HEK293 (cell line): Measurements from ENCODE around the gene MIS12.
A peak's percentile ranks its signal among the peaks of the same experiment; 100 is the strongest.

Experiments used
- CTCF ChIA-PET: fragments of 350-600 bp; formaldehyde crosslinking; extraction: SDS; loops from one replicate; lab custom pipeline; 2021; ENCODE audit warnings: antibody characterized with exemption; lab: Yijun Ruan, JAX
- POLR2A ChIA-PET: fragments of 300-600 bp; formaldehyde crosslinking; extraction: SDS; loops from one replicate; lab custom pipeline; 2020; ENCODE audit warnings: antibody characterized with exemption, inconsistent platforms; lab: Yijun Ruan, JAX
- H3K27ac ChIP-seq: fragments of 200-500 bp; sonication (Bioruptor generic); 2 replicates; pipeline ENCODE4 v1.5.1; 2014; ENCODE audit warnings: low read depth, low read length, control low read depth, inconsistent platforms; ENCODE audit errors: extremely low read depth
- H3K36me3 ChIP-seq, 2 experiments: fragments of 200-500 bp in 1 of 2; sonication (Bioruptor generic) in 1 of 2; 1 replicate in 1 of 2; 2 replicates in 1 of 2; pipeline ENCODE4 v1.5.1; 2014 to 2017; ENCODE audit warnings: inconsistent platforms in 2 of 2, low read length in 2 of 2; ENCODE audit not compliant: control insufficient read depth in 2 of 2, insufficient read depth in 1 of 2
- H3K4me1 ChIP-seq: fragments of 200-500 bp; sonication (Bioruptor generic); 2 replicates; pipeline ENCODE4 v1.5.1; 2014; ENCODE audit warnings: mild to moderate bottlenecking, low read length, inconsistent platforms; ENCODE audit not compliant: control insufficient read depth, insufficient read depth
- H3K4me3 ChIP-seq: 2 replicates; pipeline ENCODE4 v1.5.1; 2011; ENCODE audit warnings: low read depth, mild to moderate bottlenecking, control low read depth, low read length, moderate library complexity
- H3K9me3 ChIP-seq: fragments of 200-500 bp; sonication (Bioruptor generic); 2 replicates; pipeline ENCODE4 v1.5.1; 2014; ENCODE audit warnings: low read depth, low read length, inconsistent platforms; ENCODE audit not compliant: control insufficient read depth, insufficient read depth
- GLI4 ChIP-seq: fragments of 450-650 bp; formaldehyde crosslinking; IDR thresholded peaks from 2 replicates; pipeline ENCODE4 v1.5.1; 2016; ENCODE audit warnings: missing biosample characterization, missing genetic modification characterization
- GLIS2 ChIP-seq: fragments of 450-650 bp; formaldehyde crosslinking; IDR thresholded peaks from 2 replicates; pipeline ENCODE4 v1.5.1; 2016; ENCODE audit warnings: missing biosample characterization, missing genetic modification characterization
- HOXD13 ChIP-seq: sonication (generic); formaldehyde crosslinking; IDR thresholded peaks from 2 replicates; pipeline ENCODE4 v1.8.0; 2022; ENCODE audit warnings: missing genetic modification reagents, borderline replicate concordance
- IKZF3 ChIP-seq: fragments of 450-650 bp; IDR thresholded peaks from 2 replicates; pipeline ENCODE4 v1.5.0; 2018; ENCODE audit warnings: missing biosample characterization, mild to moderate bottlenecking, missing genetic modification characterization, moderate library complexity
- OSR2 ChIP-seq: fragments of 450-650 bp; formaldehyde crosslinking; IDR thresholded peaks from 2 replicates; pipeline ENCODE4 v1.5.1; 2016; ENCODE audit warnings: missing biosample characterization, missing genetic modification characterization
- OVOL3 ChIP-seq: fragments of 450-650 bp; formaldehyde crosslinking; IDR thresholded peaks from 2 replicates; pipeline ENCODE4 v1.5.1; 2016; ENCODE audit warnings: missing biosample characterization, missing genetic modification characterization
- RBAK ChIP-seq: fragments of 450-650 bp; formaldehyde crosslinking; IDR thresholded peaks from 2 replicates; pipeline ENCODE4 v1.5.1; 2016; ENCODE audit warnings: missing biosample characterization, missing genetic modification characterization
- TCF7L2 ChIP-seq: IDR thresholded peaks from 2 replicates; pipeline ENCODE4 v1.6.1; 2011; ENCODE audit warnings: low read depth, mild to moderate bottlenecking, inconsistent platforms, low read length, moderate library complexity, borderline replicate concordance
- WT1 ChIP-seq: fragments of 450-650 bp; formaldehyde crosslinking; IDR thresholded peaks from 2 replicates; pipeline ENCODE4 v1.5.1; 2016; ENCODE audit warnings: missing biosample characterization, missing genetic modification characterization
- ZEB2 ChIP-seq: fragments of 450-650 bp; formaldehyde crosslinking; IDR thresholded peaks from 2 replicates; pipeline ENCODE4 v1.5.1; 2016; ENCODE audit warnings: missing biosample characterization, missing genetic modification characterization
- ZFHX2 ChIP-seq: fragments of 450-650 bp; formaldehyde crosslinking; conservative IDR thresholded peaks from 2 replicates; pipeline ENCODE4 v1.5.1; 2016; ENCODE audit warnings: missing biosample characterization, missing genetic modification characterization
- ZIC2 ChIP-seq: fragments of 450-650 bp; formaldehyde crosslinking; IDR thresholded peaks from 2 replicates; pipeline ENCODE4 v1.5.1; 2016; ENCODE audit warnings: missing biosample characterization, missing genetic modification characterization
- ZNF146 ChIP-seq: fragments of 450-650 bp; formaldehyde crosslinking; IDR thresholded peaks from 2 replicates; pipeline ENCODE4 v1.5.1; 2016; ENCODE audit warnings: missing biosample characterization, missing genetic modification characterization
- ZNF157 ChIP-seq: fragments of 450-650 bp; formaldehyde crosslinking; IDR thresholded peaks from 2 replicates; pipeline ENCODE4 v1.5.1; 2016; ENCODE audit warnings: missing biosample characterization, missing genetic modification characterization
- ZNF19 ChIP-seq: fragments of 450-650 bp; formaldehyde crosslinking; IDR thresholded peaks from 2 replicates; pipeline ENCODE4; 2016; ENCODE audit warnings: missing biosample characterization, missing genetic modification characterization, low read depth
- ZNF24 ChIP-seq: fragments of 450-650 bp; formaldehyde crosslinking; IDR thresholded peaks from 2 replicates; pipeline ENCODE4 v1.5.1; 2016; ENCODE audit warnings: missing biosample characterization, missing genetic modification characterization
- ZNF350 ChIP-seq: fragments of 450-650 bp; formaldehyde crosslinking; IDR thresholded peaks from 2 replicates; pipeline ENCODE4 v1.5.0; 2017; ENCODE audit warnings: missing biosample characterization, mild to moderate bottlenecking, missing genetic modification characterization
- ZNF366 ChIP-seq: fragments of 450-650 bp; formaldehyde crosslinking; conservative IDR thresholded peaks from 2 replicates; pipeline ENCODE4 v1.5.1; 2016; ENCODE audit warnings: missing biosample characterization, missing genetic modification characterization
- ZNF394 ChIP-seq: fragments of 450-650 bp; formaldehyde crosslinking; IDR thresholded peaks from 2 replicates; pipeline ENCODE4 v1.5.1; 2016; ENCODE audit warnings: missing biosample characterization, missing genetic modification characterization, mild to moderate bottlenecking, moderate library complexity, borderline replicate concordance
- ZNF521 ChIP-seq: fragments of 450-650 bp; formaldehyde crosslinking; IDR thresholded peaks from 2 replicates; pipeline ENCODE4 v1.5.1; 2017; ENCODE audit warnings: missing biosample characterization, mild to moderate bottlenecking, missing genetic modification characterization
- ZNF558 ChIP-seq: fragments of 450-650 bp; formaldehyde crosslinking; IDR thresholded peaks from 2 replicates; pipeline ENCODE4 v1.5.1; 2016; ENCODE audit warnings: missing biosample characterization, missing genetic modification characterization
- ZNF585B ChIP-seq: fragments of 450-650 bp; formaldehyde crosslinking; IDR thresholded peaks from 2 replicates; pipeline ENCODE4 v1.5.1; 2016; ENCODE audit warnings: missing biosample characterization, missing genetic modification characterization
- ZNF654 ChIP-seq: fragments of 450-650 bp; formaldehyde crosslinking; IDR thresholded peaks from 2 replicates; pipeline ENCODE4 v1.5.1; 2016; ENCODE audit warnings: low read depth, missing biosample characterization, missing genetic modification characterization
- ZNF658 ChIP-seq: fragments of 450-650 bp; formaldehyde crosslinking; IDR thresholded peaks from 2 replicates; pipeline ENCODE4; 2016; ENCODE audit warnings: missing biosample characterization, missing genetic modification characterization
- ZNF776 ChIP-seq: fragments of 450-650 bp; formaldehyde crosslinking; IDR thresholded peaks from 2 replicates; pipeline ENCODE4 v1.5.0; 2017; ENCODE audit warnings: missing biosample characterization, missing genetic modification characterization, borderline replicate concordance
- ZNF791 ChIP-seq: fragments of 450-650 bp; formaldehyde crosslinking; IDR thresholded peaks from 2 replicates; pipeline ENCODE4 v1.5.1; 2016; ENCODE audit warnings: missing biosample characterization, missing genetic modification characterization
- ZXDB ChIP-seq: fragments of 450-650 bp; formaldehyde crosslinking; IDR thresholded peaks from 2 replicates; pipeline ENCODE4 v1.5.1; 2016; ENCODE audit warnings: missing biosample characterization, missing genetic modification characterization
- TF ChIP-seq, protein P1 (sequence below): fragments of 450-650 bp; formaldehyde crosslinking; IDR thresholded peaks from 2 replicates; pipeline ENCODE4; 2016; ENCODE audit warnings: missing biosample characterization, missing genetic modification characterization
- TF ChIP-seq, protein P2 (sequence below): fragments of 450-650 bp; formaldehyde crosslinking; IDR thresholded peaks from 2 replicates; pipeline ENCODE4 v1.5.1; 2016; ENCODE audit warnings: missing biosample characterization, missing genetic modification characterization
- TF ChIP-seq, protein P3 (sequence below): fragments of 450-650 bp; IDR thresholded peaks from 2 replicates; pipeline ENCODE4 v1.5.1; 2018; ENCODE audit warnings: missing biosample characterization, missing genetic modification characterization
- TF ChIP-seq, protein P4 (sequence below): sonication (generic); formaldehyde crosslinking; IDR thresholded peaks from 2 replicates; pipeline ENCODE4 v1.8.1; 2022; ENCODE audit warnings: mild to moderate bottlenecking, moderate library complexity, missing genetic modification reagents

Gene MIS12, protein sequence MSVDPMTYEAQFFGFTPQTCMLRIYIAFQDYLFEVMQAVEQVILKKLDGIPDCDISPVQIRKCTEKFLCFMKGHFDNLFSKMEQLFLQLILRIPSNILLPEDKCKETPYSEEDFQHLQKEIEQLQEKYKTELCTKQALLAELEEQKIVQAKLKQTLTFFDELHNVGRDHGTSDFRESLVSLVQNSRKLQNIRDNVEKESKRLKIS

DNA sequence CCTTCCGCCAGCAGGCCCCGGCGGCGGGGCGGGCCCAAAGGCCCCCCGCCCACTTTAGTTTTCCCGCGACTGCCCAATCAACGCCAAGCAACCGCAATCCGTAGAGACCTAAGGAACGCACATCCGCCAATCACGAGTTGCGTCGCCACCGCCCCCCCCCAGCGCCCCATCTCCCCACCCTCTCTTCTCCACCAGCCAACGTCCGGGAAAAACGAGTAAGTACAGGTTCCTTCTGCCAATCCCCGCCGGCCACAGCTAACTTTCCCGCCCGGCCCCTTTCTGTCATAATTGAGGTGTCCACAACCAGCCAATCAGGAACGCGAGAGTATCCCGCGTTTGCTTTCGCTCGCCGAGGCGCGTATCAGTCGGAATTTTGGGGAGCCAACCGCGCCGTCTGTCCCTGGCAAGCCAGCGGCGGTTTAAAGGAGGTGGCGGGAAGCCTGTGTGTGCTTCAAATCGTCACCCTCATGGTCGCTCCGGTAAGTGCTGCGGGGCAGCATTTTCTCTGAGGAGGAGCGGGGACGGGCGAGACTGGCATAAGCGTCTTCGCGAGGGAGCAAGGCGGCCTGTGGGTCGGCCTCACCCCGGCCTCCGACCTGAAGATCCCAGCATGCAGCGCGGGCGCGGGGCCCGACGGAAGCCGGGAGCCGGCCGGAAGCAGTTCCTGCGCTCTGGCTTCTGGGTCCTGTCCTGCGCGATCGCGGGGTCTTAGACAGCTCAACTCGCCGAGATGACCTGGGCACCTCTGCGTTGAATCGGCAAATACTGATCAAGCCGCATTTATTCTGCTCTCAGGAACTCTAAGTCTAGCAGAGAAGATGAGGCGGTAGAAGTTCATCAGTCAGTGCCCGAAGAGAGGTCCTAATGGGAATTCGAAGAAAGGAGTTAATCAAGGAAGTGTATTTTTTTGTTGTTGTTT lies at the start of gene MIS12:
Gene MIS12 (plus strand): TSS at position 361 of the 919 bp plus-strand sequence. CDS start 2,297 bp downstream, outside the sequence.
- POLR2A ChIA-PET: interaction anchor here (0.5 to 4.9 kb wide), 35 partner anchors 9 to 1539 kb away, joined by 3 to 111 read pairs (median 5); partner anchors contain the start of genes DHX33, NLRP1, NUP88 and RPAIN
- H3K36me3 ChIP-seq: peaks cover 64 to 73% of the 10 kb centered on the region in 2 experiments
- H3K27ac ChIP-seq: peak within 1 kb of the TSS; percentile 100
- CTCF ChIA-PET: interaction anchor here (0.6 to 1.6 kb wide), 4 partner anchors 15 to 1570 kb away, joined by 3 to 4 read pairs (median 3); no protein-coding TSS in a partner anchor
- no peaks in the 10 kb centered on the region for H3K4me1 ChIP-seq
- H3K9me3 ChIP-seq: no peaks in the 10 kb centered on the region
- peak within 1 kb of the TSS; percentile 96 for H3K4me3 ChIP-seq
- TF ChIP-seq ZNF558 (tag by site-specific recombination): no peak; the same call in 1 of the 2 replicates
- peak; percentile 86 for TF ChIP-seq OSR2 (tag by site-specific recombination)
- TF ChIP-seq, protein P1, sequence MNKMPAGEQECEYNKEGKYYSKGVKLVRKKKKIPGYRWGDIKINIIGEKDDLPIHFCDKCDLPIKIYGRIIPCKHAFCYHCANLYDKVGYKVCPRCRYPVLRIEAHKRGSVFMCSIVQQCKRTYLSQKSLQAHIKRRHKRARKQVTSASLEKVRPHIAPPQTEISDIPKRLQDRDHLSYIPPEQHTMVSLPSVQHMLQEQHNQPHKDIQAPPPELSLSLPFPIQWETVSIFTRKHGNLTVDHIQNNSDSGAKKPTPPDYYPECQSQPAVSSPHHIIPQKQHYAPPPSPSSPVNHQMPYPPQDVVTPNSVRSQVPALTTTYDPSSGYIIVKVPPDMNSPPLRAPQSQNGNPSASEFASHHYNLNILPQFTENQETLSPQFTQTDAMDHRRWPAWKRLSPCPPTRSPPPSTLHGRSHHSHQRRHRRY (tag by site-specific recombination): no peak
- TF ChIP-seq ZNF350 (tag by site-specific recombination): no peak
- TF ChIP-seq HOXD13 (CRISPR knock-in tag): peak; percentile 63; the same call in 1 of the 2 replicates
- no peak for TF ChIP-seq ZNF791 (tag by site-specific recombination)
- TF ChIP-seq, protein P2, sequence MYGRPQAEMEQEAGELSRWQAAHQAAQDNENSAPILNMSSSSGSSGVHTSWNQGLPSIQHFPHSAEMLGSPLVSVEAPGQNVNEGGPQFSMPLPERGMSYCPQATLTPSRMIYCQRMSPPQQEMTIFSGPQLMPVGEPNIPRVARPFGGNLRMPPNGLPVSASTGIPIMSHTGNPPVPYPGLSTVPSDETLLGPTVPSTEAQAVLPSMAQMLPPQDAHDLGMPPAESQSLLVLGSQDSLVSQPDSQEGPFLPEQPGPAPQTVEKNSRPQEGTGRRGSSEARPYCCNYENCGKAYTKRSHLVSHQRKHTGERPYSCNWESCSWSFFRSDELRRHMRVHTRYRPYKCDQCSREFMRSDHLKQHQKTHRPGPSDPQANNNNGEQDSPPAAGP (tag by site-specific recombination): peak; percentile 87; the same call in 1 of the 2 replicates
- TF ChIP-seq IKZF3 (tag by site-specific recombination): peak; percentile 49; the same call in 1 of the 2 replicates
- no peak for TF ChIP-seq ZNF585B (tag by site-specific recombination)
- TF ChIP-seq ZNF157 (tag by site-specific recombination): no peak
- TF ChIP-seq OVOL3 (tag by site-specific recombination): peak; percentile 52
- TF ChIP-seq TCF7L2: no peak
- TF ChIP-seq ZFHX2 (tag by site-specific recombination): no peak
- TF ChIP-seq ZEB2 (tag by site-specific recombination): peak; percentile 87
- peak; percentile 87 for TF ChIP-seq ZXDB (tag by site-specific recombination)
- no peak for TF ChIP-seq ZNF19
- TF ChIP-seq ZNF654 (tag by site-specific recombination): no peak
- peak; percentile 51 for TF ChIP-seq WT1 (tag by site-specific recombination)
- TF ChIP-seq ZNF394 (tag by site-specific recombination): peak; percentile 82
- no peak for TF ChIP-seq ZNF658 (tag by site-specific recombination)
- TF ChIP-seq, protein P3, sequence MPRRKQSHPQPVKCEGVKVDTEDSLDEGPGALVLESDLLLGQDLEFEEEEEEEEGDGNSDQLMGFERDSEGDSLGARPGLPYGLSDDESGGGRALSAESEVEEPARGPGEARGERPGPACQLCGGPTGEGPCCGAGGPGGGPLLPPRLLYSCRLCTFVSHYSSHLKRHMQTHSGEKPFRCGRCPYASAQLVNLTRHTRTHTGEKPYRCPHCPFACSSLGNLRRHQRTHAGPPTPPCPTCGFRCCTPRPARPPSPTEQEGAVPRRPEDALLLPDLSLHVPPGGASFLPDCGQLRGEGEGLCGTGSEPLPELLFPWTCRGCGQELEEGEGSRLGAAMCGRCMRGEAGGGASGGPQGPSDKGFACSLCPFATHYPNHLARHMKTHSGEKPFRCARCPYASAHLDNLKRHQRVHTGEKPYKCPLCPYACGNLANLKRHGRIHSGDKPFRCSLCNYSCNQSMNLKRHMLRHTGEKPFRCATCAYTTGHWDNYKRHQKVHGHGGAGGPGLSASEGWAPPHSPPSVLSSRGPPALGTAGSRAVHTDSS (tag by site-specific recombination): 0 out of 2 replicates have a peak, but pooled peaks have one; percentile 26
- TF ChIP-seq GLIS2: peak; percentile 70
- TF ChIP-seq, protein P4, sequence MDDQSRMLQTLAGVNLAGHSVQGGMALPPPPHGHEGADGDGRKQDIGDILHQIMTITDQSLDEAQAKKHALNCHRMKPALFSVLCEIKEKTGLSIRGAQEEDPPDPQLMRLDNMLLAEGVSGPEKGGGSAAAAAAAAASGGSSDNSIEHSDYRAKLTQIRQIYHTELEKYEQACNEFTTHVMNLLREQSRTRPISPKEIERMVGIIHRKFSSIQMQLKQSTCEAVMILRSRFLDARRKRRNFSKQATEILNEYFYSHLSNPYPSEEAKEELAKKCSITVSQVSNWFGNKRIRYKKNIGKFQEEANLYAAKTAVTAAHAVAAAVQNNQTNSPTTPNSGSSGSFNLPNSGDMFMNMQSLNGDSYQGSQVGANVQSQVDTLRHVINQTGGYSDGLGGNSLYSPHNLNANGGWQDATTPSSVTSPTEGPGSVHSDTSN (CRISPR knock-in tag): peak; percentile 85; the same call in 1 of the 2 replicates
- TF ChIP-seq ZNF776 (tag by site-specific recombination): no peak
- TF ChIP-seq RBAK: no peak
- TF ChIP-seq ZNF521: no peak
- peak; percentile 81; the same call in 1 of the 2 replicates for TF ChIP-seq GLI4 (tag by site-specific recombination)
- TF ChIP-seq ZIC2 (tag by site-specific recombination): 0 out of 2 replicates have a peak, but pooled peaks have one; percentile 19
- TF ChIP-seq ZNF366 (tag by site-specific recombination): no peak
- TF ChIP-seq ZNF24 (tag by site-specific recombination): peak; percentile 55; the same call in 1 of the 2 replicates
- TF ChIP-seq ZNF146 (tag by site-specific recombination): peak; percentile 64
